Posterior cingulate gyrus (tissue), 11 donors: Measurements from ENCODE around the gene PCDHAC2.
A peak's percentile ranks its signal among the peaks of the same experiment; 100 is the strongest.

Source experiments
- DNase-seq, 10 donors: peaks; one replicate each; pipeline versions ENCODE4 v3.0.0 to v3.0.0-alpha.2; 2020 to 2021; ENCODE audit warnings: mixed read lengths in 3 of 10
- intact Hi-C: fragments of 100-400 bp; cut with DNase I; formaldehyde crosslinking; loops from one replicate; pipeline ENCODE4 v1.15.1; 2023

PCDHAC2 gene

DNA sequence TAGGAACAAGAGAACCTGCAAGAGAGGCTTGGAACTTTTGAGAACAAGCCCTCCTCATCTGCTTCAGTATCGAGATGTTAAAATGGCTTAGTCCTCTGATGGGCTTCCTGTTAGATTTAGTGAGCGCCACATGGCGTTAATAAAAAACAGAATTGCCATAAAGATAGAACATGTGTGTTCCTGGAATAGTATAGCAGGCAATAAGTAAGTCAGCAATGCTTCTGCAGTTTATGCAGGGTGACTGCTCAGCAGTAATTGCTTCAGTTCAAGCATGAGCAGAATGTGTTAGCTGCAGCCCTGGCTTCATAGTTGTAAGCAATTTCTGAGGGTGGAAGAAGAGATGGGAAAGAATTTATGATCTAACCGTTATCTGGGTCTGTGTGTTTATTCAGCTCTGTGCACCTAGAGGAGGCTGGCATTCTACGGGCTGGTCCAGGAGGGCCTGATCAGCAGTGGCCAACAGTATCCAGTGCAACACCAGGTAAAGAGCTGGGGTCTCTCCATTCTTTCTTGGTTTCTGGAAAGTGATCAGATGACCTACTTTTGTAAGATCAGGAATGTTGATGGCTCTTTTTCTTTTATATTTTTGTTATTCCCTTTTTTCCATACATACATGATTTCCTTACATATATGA, 15.9 kb downstream of the PCDHAC2 start:
- intact Hi-C loops = no loop called here

DNA sequence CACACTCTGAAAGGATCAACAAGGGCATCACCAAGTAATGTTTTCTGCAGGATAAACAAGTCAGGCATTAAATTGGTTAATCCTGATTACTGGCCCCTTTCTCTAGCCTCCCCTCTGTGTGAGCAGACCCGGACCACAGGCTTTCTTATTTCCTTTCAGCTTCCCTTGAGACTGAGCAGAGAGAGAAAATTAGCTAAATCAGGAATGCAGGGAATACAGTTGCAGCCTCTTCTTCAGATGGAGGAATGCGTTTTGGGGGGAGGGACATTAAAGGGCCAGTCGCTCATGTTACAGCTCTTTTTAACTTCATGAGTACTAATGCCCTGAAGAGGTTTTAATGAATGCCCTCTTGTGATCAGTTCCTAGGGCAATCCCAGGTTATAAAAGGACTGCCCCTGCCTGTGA, 19.8 kb downstream of the PCDHAC2 start:
- intact Hi-C loops = no loop called here
- no peak for DNase-seq

More for the DNA sequence above, 15.9 kb downstream of the PCDHAC2 start:
- no peak for DNase-seq

DNA sequence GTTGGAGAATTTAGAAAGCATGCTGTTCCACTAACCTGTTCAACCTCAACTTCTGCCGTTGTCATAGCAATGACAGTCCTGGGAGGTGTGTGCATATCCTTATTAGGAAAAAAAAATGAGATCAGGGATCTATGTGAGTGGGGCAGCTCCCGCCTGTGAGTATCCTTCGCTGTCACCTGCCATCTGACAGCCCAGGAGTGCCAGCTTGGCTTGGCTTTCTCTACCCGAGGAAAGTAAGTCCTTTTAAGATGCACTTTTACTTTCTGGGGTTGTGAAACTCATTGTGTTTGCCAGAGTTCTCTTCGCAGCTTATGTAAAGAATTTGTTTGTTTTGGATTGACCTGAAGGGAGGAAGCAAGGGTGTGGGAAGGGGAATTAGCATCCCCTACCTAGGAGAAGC, 21.8 kb downstream of the PCDHAC2 start:
- intact Hi-C loops = no loop called here
- DNase-seq = no peak

DNA sequence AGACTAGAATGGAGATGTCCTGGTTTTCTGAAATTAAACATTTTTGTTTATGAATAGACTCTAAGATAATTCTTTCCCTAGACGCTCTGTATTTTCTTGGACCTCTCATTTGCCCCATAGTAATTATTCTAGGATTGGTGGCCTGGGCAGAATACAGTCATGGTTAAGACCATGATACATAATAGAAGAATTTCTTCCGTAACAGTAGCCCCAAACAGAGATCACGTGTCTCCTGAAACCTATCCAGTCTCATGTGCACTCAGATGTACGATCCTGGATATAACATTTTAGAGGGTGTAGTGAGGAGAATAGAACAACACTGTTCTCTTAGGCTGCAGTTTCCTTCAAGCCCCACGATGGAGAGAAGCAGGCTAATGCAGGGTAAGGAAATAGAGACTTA, 22.3 kb downstream of the PCDHAC2 start:
- DNase-seq = no peak
- intact Hi-C loops = no loop called here

DNA sequence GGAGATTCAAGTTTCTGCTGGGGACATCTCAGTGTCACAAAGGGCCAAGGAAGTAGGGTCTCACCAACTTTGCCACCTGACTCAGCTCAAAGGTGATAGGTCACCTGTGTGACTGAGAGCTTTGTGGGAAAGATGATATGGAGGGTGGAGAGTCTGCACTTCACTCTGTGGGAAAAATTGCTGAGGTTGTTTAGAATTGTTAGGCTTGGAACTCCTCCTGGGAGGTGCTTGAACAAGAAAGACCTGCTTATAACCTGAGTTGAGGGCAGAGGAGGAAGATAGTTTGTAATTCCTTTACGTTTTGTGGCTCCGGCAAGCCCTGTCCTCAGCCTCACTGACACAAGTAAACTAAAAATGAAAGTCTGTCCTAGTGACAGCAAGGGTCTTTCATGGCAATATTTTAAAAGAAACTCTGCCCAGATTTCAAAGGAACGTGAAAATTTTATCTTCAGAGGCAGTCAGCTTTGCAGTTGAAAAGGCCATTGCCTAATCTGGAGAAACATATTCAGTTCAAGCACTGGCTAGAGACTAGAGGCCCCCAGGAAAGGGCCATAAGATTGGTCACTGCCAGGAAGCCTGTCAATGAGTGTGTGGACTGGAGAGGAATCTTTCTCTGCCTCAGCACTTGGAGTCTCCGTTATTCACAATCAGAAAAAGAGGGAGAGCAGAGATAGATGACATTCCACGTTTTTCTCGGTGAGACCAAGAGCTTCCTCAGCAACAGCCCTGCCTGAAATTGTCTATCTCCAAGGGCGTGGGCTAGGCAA, 23.2 kb downstream of the PCDHAC2 start:
- no peak for DNase-seq
- intact Hi-C loops = no loop called here

DNA sequence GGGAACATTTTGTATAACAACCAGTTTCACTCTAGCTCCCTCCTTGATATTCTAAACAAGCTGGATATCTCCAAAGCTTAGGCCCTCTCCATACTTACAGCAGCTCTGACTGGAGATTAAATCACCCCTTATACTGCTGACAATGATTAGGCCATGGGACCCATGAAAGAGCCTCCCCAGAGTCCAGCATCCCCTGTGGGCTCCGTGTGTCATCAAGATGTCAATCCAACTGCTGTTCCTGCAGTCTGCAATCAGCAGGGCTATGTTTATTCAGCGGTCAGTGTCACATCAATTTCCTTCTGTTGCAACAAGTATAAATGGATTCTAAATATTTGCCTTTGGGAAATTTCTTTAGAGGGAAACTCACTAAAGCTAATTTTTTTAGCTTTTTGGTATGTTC, 26.6 kb downstream of the PCDHAC2 start:
- no peak for DNase-seq
- intact Hi-C loops = no loop called here

DNA sequence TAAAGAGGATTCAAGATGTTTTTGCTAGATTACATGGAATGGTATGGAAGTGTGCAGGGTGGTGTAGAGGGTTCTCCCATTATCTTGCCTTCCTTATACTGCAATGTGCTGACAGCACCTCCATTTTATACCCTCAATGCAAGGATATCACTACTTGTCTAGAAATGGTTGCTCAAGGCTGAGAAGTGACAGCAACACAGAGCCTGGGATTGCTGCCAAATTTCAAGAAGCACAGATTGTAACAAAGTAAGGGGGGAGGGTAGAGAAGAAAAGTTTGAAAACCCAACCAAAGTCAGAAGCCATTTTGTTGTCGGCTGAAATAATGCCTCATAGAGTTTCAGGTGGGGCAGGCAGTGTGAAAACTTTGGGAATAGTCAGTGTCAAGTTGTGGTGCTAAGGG, 29.8 kb downstream of the PCDHAC2 start:
- no peak for DNase-seq
- intact Hi-C loops = no loop called here

DNA sequence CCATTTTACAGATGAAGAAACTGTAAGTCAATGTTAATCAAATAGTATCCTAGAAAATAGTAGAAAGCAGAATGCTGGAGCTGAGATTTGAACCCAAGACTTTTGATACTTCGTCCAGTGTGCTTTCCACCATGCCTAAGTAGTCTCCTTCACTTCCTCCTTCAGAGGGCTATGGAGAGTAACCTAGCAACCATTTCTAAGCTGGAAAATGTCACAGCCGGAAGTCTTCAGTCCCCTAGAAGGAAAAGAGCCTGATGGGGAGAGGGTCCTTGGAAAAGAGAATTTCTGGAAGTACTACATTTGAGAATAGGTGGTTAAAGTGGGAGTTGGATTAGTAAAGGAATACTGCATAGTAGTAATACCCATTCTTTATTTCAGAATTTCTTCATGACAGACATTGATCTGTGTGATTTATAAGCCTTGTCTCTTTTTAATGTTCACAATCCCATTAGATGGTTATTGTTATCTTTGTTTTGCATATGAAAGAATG, 32.7 kb downstream of the PCDHAC2 start:
- DNase-seq = no peak
- intact Hi-C loops = no loop called here

DNA sequence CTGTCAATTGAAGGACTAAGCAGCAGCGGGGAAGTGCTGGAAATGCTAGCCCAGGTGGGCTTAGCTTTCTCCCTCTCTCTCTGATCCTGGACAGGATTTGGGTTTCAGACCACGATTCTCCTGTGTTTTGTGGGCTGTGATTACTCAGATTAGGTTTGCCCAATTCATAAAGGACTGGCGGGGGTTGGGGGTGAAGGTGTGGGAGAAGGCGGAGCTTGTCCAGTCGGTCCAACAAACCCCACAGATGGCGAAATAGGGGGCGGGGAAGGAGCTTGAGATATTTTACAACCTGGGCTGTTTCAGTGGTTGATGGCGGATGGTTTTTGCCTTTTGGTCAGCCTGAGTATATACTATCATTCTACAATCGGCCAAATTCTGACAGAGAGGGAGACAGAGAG, 35.2 kb downstream of the PCDHAC2 start:
- intact Hi-C loops = no loop called here
- DNase-seq = peak in 5 of 10 donors; percentile 28 to 85 (median 67)

DNA sequence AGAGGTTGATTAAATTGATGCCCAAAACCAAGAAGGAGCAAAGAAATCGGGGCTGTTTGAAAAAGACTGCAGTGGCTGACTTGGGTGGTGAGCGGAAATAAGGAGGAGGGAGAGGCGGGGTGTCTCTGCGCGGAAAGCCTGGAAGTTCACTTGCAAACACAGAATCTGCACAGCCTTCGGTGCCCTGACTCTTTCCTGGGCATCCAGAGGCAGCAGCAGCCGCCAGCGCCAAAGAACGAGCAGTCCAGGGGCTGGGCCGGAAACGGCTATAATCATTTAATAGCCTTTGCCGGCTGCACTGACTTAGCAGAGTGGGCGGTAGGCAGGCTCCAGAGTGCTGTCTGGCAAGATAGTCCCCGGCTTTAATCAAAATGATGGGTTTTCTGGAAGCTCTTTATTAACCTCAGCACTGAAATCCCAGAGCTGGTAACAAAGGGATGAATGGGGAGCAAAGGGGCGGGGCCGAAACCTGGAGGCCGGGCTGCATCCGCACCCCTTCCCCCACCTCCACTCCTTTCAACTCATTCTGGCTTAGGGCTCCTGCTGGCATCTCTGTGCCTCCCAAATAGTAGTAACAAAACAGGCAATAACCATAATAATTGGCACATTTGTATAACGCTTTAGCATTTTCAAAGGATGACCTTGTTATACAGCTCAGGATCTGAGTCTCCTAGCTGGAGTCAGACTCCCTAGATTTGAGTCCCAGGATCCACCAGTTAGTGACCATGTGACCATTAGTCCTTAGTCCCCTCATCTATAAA, 35.7 kb downstream of the PCDHAC2 start:
- peak; percentile 17 to 86 (median 45) for DNase-seq
- intact Hi-C loops = no loop called here

DNA sequence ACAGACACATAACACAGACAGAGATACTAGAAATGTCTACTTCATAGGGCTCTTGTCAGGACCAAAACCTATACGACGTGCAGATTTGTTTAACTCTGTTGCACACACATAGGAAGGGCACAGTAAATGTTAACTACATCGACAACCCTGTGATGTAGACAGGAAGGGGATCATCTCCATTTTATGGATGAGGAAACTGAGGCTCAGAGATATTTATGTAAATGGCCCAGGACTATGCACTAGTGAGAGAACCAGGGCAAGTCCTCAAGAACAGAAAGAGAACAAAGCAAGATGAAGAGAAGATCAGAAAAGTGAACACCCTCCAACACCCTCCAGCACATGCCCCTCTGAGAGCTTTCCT, 36.3 kb downstream of the PCDHAC2 start:
- intact Hi-C loops = no loop called here
- no peak for DNase-seq

DNA sequence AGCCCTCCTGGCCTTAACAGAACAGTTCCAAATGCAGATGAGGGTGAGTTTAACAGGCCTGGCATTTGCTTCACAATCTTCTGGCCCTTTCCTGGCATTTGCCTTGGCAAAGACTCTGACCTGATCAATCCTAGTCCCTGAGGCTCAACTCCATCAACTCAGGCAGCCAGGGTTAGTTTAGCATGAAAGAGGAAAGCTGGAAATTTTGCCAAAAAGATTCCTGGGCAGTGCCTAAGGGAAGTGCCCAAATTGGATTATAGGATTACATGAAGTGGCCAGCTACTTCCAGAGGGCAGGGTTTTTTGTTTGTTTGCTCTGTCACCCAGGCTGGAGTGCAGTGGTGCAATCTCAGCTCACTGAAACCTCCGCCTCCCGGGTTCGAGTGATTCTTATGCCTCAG, 36.8 kb downstream of the PCDHAC2 start:
- no peak for DNase-seq
- intact Hi-C loops = no loop called here

DNA sequence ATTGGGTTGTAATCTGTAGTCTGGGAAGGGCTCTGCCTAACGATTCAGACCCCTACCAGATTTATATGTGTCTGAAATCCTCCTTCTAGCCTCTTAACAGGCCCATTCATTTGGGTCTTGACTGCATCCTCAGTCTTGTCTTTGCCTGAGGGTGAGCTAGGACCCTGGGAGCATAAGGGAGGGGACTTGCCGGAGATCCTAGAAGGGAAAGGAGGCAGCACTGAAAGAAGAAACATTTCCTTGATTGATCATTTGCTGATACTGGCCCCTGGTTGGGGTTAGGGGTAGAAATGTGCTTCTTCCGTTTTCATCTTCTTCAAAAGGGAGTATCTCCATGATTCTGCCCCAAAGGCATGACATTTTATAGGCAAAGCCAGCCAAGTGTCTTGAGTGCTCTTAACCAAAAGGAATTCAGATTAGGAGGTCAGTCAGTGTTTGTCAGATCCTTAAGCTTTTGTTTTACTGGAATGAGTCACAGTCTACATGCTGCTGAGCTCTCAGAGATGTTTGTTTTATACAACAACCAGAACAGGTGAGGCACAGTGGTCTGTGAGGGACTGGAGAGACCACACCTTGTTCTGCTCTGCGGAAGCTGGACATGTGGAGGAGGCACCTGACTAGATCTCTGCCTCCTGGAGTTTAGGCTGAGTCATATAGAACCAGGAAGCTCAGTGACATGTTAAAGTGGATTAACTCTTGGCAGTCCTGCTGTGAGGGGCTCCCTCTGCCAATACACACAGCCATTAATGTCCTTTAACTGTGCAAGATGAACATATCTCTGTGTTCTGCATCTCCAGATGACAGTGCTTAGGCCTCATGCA, 37.7 kb downstream of the PCDHAC2 start:
- peak in 1 of 10 donors; percentile 62 for DNase-seq
- intact Hi-C loops = no loop called here

DNA sequence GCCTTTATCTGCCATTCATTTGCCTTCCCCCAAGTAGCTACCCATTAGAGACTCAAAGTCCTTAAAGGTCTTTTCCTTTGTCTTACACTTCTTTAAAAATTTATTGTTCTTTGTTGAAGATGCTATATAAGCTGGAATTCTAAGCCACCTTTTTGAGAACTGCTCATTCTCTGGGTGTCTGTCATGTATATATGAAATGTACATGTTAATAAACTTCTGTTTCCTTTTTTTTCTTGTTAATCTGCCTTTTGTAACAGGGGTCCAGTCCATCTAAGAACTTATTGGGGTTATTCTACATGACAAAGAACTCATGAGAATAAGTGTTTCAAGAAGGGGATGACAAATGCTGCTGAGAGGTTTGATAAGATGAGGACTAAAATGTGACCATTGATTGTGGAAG, 41.5 kb downstream of the PCDHAC2 start:
- intact Hi-C loops = no loop called here
- DNase-seq = no peak

DNA sequence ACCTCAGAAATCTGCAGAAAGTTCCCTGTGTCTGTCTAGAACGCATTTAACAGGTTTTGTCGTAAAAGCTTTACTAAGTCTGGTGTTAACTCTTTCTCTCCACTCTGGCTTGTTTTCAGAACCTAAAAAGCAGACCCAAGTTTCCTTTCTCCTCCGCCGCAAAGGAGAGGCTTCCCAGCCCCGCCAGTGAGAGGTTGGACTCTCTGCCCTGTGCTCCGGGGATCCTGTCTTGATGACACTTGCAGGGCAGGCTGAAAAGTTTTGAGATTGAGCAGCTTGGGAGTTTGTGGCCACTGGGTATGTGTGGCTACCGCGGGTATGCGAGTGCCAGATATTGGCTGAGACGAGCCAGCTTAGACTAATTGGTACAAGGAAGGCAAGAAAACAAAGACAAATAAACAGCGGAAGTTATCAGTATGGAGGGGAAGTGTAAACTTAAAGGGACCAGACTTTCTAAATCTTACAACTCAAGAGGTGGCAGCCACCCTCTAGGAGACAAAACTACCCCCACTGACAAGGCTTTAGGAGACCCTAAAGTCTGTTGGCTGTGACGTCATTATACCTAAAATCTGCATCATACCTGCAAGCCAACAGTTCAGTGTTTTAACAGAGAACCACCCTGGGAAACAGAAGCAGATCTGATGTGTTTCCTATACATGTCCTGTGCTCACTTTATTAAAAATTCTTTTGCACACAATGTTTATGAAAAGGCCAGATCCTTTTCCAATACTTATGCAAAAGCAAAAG, 43.9 kb downstream of the PCDHAC2 start:
- intact Hi-C loops = no loop called here
- DNase-seq = no peak

DNA sequence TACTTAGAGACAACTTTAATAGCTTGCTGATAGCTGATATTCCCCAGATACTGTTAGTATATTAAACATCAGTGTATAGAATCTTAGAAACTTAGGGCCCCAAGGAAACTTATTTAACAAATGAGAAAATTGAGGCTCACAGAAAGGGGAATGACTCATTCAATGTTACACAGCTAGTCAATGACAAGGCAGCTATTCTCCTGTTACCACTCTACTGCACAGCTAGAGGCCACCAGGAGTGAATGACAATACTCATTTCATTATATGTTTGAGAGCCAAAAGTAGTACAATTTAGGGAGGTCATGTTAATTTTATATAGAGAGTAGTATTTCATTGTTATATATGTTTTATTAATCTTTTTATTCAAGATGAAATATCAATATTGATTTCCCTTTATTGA, 51.7 kb downstream of the PCDHAC2 start:
- DNase-seq = no peak
- intact Hi-C loops = no loop called here
